Effector CD8-positive, alpha-beta T cell (primary cell): ENCODE results near the gene PSMB7.

ENCODE experiments used
- DNase-seq: peaks from one replicate; lab custom pipeline; 2025; lab: John Stamatoyannopoulos, UW

The PSMB7 gene

DNA sequence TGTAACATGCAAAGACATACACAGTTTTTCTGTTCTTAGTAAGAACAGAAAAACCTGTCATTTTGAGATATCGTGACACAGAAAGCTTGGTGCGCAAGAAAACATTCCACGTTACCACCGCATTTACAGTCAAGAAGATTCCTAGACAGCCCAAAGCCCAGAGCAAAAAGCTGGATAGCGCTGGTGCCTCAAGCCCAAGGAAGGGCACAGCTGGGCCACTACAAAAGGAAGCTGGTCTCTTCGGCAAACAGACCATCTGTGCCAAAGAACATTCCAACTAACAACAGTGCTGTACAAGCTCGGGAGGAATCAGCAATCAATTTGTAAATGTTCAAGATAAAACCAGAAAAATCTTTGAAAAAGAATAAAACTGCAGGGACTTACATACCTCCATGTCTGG is 31.0 kb downstream of the PSMB7 start:
- no peak for DNase-seq

DNA sequence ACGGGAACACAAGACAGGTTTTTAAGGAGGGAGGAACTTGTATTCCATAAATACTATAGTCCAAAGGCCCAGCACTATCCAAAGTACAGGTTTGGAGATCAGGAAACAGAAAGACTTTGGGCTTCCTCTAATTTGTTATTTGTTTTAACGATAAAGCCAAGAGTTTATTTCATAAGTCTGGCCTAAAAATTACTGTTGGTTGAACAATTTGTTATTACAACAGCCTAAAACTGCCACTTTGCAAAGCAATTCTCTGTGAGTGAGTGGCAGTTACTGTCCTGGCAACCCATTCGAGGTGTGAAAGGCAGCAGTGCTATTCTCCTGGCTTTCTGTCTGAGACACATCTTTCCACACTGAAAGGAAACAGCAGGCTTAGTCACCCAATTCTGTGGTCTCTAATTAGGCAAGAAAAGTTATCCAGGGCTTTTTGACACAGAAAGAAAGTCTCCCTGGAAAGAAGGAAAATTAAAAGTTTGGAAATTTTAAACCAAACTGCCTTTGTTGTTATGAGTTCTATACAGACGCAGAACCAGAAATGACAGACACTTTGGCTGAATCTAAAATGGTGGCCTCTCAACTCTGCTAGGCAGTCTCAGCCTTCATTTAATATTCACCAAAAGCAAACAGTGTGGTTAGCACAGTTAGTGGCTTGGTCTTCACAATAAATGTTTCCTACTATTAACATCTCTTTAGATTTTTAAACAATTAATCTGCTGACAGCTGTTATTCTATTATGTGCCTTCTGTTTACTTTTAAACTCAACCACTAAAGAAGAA is 33.9 kb downstream of the PSMB7 start:
- no peak for DNase-seq

DNA sequence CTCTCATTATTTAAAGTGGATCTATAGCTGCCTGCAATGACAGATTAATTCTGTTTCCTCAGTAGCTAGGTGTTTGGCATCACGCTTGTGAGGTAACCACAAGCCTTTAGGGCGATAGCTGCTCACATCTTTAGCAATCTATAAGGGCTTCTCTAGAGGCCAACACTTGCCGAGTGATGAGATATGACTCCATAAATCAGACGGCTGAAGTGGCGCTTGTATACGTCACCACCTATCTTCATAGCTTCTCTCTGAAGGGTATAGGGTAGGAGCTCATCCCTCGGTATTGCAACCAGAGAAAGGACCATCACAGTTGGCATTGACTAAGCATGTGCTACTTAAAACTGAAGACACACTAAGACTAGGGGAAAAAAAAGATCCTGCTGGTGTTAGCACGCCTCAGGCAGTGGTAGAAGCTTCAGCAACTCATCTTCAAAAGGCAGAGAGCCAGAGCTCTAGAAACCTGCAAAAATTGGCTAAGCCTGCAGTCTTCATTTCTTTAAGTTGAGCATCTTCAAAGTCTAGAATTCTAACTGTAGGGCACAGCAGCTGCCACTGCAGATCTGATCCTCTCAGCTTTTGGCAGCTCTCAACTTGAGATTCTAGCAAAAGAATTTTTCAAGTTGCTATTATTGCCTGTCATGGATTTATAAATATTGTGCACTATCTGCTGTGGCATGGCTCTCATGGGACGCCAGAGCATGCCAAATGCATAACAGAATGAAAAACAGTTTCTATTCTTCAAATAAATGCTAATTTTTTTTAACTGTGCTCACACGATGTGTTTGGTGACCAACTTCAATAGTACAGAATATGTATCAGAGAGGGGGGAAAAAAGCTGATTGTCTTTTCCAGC is 37.5 kb downstream of the PSMB7 start:
- DNase-seq: no peak

DNA sequence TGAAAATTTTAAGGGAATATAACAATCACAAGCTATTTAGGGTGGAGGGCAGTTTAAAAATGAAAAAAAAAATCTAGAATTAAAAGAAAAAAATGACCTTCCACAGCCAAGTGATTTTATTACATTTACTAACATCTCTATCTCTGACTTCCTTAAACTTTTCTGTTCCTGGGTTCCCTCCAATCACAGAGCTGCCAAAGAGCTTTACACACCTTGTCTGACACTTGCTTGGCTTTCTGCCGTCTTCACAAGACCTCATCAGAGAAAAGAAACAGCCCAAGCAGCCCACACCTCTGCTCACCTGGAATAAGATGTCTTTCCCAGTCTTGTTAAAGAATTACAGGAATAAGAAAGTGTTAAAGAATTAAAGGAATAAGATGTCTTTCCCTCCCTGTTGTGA is 38.9 kb downstream of the PSMB7 start:
- DNase-seq: no peak

DNA sequence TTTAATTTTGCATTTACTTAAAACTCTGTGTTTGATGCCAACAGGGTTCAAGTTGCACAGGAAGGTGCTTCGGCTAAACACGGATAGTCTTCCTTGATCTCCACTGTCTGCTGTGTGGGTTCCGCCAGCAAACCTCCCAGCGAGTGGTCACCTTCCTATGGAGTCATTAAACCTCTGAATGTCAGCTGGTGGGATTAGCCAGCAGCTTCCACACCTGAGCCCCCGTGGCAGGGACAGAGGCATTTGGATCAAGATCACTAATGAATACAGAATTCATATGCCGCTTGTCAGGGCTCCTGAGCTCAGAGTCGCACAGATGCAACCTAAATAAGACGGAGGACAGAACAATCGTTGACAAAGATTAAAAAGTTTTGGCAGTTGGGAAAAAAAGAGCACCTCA is 39.5 kb downstream of the PSMB7 start:
- no peak for DNase-seq

DNA sequence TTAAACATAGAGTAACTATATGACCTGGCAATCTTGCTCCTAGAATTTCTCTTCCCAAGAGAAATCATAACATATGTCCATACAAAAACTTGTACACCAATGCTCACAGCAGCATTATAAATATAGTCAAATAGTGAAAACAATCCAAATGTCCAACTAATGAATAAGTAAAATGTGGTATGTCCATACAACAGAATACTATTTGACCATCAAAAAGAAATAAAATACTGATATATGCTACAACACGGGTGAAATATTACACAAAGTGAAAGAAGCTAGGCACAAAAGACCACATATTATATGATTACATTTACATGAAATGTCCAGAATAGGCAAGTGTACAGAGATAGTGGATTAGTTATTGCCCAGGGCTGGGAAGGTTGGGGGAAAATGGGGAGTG is 41.4 kb downstream of the PSMB7 start:
- no peak for DNase-seq

DNA sequence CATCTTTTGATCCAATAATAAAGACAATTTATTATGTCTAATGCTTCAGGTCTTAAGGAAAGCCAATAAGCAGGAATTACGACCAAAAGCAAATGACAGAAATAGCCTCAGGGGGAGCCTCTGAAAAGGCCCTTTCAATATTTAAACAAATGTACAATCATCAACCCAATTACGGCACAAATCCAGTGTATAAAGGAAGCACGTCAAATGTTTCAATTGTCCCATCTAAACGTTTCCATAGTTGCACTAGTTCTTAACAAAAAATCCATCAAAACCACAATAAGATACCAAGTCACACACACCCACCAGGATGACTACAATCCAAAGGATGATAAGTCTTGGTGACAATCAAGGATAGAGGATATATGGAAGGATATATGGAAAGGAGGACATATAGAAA is 41.9 kb downstream of the PSMB7 start:
- no peak for DNase-seq

DNA sequence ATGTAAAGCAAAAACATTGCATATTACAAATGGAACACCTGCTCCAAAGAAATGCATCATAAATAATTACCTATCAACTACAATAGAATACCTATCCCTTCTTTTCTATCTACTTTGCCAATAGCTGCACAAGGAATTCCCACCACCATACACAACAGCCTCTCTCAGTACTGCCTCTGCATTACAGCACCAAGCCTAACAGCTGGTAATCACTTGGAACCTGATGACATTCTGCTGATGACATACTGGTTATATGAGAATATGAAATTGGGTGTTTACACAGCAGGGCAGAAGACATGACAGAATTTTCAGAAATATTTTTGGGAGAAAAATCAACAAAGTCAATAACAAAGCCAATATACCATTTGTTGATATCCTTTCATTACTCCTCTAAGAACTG is 43.2 kb downstream of the PSMB7 start:
- DNase-seq: no peak

DNA sequence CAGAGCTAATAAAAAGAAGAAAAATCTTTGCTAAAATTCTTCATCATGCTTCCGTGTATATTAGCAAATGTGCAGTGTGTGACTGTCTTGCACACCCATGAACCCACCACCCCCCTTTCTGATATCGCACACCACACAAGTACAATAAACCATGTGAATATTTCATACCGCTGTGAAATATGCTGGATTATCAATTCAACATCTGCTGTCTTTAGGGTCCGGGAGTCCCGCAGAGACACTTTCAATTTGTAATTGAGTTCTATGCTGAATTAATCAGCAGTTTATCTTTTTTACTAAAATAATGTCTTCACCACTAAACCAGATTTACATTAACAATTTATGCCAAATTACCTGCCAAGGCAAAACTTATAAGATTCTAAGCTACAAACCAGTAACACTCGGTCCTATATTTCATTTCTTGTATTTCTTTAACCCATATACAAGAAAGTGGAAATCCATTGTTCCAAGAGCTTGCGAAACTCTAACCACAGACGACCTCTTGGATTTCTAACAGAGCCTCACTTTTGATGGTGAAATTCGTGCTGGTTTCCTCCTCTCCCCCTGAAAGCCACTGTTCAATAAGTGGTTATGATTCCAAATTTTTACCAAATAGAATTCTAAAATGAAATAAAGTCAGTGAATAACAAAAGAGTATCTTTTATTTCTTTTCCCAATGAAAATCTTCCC is 44.2 kb downstream of the PSMB7 start:
- no peak for DNase-seq

DNA sequence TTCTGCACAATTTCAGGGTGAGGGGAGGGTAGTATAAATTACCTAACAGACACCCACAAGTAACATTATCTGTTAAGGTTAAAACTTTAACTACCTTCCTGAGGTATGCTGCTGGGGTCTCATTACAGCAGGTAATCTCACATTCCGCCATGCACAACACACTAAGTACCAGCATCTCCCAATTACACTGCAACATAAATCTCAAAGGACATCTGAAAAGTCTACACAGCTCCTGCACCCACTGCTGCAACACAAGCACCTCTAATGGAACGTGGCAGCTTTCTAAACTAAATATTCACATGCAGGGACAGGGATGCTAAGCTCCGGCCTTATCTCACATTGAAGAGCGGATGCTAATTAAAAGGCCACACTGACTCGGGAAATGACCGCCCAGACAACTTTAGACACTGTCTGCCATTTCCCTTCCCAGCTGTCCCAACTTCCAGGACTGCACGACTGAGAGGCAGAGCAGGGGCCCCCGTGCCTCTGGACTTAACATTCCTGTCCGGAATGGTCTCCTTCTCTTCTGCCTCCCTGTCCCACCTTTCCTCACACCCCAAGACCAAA is 45.9 kb downstream of the PSMB7 start:
- no peak for DNase-seq

DNA sequence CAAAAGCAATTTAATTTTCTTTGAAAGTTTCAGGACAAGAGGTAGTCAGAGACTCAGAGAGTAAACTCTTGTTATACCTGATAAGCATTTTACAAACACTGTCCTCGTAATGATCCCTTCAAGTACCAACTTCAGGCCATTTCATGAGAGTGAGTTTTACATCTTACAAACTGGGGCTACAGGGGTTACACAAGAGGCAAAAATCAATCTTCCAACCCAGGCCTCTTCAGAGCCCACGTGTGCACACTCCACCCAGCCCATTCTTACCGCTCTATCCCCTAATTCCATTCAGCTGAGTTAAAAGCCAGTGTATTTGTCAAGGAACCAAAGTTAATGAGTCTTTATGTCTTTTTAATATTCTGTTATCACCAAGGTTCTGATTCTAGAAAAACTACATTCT is 46.5 kb downstream of the PSMB7 start:
- DNase-seq: no peak

DNA sequence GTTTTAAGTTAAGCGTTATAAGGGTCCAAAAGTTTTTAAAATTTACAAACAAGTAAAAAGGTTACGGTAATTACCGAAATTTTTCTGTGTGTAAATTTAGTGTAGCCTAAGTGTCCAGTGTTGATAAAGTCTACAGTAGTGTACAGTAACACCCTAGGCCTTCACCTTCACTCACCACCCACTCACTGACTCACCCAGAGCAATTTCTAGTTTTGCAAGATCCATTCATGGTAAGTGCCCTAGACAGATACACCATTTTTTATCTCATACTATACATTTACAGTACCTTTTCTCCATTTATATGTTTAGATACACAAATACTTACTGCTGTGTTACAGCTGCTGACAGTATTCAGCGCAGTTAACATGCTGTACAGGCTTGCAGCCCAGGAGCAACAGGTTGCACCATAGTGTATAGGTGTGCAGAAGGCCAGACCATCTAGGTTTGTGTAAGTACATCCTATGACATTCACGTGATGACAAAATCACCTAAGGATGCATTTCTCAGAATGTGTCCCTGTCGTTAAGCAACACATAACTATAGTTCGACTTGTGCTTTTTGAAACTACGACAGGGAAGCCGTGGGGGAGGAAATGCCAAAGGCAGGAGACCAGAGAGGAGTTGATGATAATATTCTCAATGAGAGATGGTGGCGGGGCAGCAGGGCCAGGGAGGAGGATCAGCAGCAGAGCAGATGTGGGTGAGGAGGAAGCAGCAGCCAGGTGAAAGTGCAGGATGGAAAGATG is 48.6 kb downstream of the PSMB7 start:
- DNase-seq: no peak

DNA sequence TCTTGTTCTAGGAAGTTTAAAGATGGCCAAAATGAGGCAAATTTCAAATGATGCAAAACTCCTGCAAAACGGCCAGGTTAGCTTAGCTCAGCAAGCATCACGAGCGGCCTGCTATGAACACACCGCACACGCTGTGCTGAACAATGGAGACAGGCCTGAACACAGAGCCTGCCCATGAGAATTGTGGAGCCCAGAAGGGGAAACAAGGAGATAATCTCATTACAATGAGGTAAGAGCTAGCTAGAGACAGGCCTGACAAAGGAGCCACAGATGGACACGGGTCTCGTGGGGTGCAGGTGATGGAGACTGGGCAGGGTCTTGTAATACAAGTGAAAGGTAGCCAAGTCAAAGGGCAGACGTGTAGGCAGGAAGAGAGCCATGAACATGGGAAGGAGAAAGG is 50.2 kb downstream of the PSMB7 start:
- no peak for DNase-seq

DNA sequence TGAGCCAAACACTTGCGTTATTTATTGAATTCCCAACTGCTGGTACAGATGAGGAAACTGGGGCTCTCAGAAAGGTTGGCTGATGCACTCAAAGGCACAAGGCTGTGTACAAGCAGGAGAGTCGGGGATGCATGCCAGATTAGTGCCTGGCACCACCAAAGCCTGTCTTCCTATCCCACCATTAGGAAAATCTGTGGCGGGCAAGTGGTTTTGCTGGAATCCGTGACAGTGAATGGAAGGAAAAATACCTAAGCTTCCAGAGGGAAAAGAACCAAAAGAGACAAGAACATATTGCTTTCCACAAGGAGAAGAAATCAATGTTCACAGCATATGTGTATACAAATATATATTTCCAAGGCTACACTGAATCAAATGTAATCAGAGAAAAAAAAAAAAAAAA is 51.1 kb downstream of the PSMB7 start:
- DNase-seq: no peak

DNA sequence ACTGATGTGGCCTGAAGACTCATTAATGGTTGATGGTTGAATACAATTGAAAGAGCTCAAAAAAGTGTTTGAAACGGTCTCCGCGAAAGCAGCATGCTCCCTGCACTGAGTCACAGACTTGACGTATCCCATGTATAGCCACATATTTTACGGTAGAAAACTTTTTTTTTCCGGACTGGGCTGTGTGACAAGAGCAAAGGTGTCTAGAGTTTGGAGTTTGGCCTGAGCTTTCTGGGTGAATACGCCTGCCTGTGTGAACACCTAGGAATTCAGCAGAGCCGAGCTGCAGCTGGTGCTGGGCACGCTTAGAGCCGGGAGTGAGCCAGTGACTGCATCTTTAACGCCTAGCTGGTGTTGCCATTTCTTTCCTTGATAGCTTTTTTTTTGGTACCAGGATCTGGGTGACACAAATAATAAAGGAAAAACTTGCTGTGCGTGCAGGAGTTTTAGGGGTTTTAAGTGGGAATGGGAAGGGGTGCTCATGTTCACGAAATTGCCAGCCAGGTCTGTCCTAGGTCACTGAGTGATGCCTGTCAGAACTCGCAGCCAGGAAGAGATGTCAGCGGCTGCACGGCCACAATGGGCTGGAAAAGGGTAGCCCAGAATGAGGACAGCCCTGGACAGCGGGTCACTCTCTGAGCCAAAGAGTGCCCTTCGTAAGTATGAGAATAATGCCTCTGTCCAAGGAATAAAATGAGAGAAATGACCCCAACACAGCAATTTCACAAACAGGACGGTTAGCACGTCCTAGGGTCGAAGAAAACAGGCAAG is 51.7 kb downstream of the PSMB7 start:
- DNase-seq: no peak

DNA sequence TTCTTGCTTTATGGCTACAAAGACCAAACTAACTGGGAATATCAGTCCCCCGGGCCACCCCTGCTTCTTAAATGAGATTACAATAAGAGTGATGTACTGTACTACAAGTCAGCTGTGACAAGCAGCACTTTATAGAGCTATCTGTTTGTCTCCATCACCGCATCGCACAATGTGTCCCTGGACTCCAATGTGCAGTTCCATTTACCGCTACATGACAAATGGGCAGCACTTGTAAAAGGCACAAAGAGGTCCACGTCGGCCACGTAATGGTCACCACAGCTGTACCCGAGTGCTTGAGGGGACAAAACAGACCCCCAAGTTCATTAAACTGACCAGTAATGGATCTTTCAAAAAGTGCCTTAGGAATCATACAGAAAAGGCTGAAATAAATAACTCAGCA is 54.1 kb downstream of the PSMB7 start:
- no peak for DNase-seq

DNA sequence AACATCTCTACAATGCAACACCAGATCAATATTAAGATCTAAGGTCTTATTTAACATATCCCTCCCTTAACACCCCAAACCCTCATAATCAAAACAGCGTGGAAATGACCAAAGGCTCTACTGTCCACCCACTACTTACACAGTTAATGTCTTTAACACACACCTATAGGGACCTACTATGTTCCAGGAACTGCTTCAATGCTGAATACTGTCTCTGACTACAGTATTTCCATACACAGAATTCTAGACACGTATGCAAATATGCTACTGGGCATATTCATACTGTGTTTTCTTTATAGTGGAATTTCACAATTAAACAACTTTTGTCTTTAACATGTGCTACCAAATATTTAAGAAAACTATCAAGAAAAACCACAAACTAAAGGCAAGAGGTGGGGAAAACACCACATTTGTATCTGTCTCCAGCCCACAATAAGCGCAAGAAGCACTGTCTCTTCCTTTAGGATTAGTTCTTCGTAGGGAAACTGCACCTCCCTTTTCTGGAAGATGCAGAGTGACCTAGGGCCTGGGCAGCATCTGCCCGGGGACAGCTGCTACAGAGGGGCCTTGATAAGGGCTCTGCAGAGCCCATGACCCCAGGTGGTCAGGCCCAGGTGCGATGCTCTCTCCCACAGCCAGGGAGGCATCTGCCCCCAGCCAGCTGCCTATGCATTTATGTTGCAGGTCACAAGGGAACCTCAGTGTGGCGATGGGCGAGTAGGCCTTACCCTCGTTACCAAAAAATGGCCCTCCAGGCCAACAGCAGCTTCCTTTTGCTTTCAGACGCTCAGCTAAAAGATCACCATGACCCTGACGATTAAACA is 55.2 kb downstream of the PSMB7 start:
- DNase-seq: no peak

DNA sequence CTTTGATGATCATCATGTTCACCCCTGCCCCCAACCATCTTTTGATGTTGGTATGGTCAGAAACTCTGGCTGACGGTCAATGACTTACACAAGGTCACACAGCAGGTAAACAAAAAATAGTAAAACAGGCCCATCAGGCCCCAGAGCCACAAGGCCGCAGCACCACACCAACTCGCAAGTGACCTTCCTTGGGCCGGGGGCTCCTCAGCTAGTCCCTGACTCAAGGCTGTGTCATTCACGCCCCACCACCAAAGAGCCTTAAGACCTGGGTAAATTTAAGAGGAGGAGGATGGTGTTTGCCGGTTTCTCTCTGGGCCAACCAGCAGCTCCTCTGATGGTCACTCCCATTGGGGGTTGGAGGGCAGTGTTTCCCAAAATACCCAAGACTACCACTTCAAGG is 55.8 kb downstream of the PSMB7 start:
- no peak for DNase-seq

DNA sequence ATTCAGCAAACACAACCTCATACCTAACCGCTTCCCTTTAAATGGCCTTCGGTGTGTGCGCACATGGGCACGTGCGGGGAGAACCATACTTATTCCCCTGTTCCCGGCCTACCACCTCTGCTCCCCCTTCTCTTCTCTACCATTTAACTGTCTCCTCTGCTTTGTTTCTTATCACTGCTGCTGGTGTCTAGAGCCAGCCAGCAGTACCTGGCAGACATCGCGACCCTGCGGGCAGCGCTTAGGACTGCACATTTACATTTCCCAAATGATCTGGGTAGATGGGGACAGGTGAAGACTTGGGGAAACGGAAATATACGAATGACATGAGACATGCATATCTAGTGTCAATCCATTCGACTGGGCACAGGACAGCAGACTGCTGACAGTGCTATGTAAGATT is 56.6 kb downstream of the PSMB7 start:
- no peak for DNase-seq

DNA sequence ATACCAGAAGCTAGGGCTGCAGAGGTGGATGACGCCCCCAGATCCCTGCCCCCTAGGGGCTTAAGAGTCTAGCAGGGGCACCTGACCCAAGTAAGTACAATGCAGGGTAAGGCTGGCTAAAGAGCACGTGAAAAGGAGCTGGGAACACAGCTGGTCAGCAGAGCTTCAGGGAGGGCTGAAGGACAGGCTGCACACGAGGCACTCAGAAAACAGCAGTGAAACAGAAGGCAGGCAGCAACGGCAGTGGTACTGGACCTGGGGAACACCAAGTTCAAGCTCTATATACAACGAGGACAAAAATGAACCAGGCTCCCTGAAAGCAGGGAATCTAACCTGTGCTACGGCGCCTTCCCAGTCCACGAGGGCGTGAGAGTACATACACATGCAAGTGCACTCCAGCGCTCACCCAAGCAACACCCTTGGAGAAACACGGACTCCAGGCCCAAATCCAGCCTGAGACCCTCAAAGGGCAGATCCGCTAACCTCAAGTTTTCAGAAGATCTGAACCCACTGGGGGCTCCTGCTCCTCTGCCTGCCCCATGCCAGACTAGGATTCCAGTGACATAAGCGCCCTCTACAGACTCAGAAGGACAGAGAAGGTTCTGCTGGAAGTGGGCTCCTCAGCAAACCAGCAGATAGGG is 57.4 kb downstream of the PSMB7 start:
- DNase-seq: no peak
